Prostate gland (tissue), 2 donors: ENCODE results near the gene TACR2. TPM values are rescaled to one million over a fixed set of nuclear protein-coding genes. Genes with fewer than 3 reads are reported as not detected.
A peak's percentile ranks its signal among the peaks of the same experiment; 100 is the strongest.

ENCODE experiments used
- DNase-seq: peaks from one replicate; pipeline ENCODE4 v3.0.0-alpha.2; 2019; ENCODE audit warnings: low spot score
- H3K27ac ChIP-seq, 2 donors: fragments of 200-600 bp; sonication (generic); 2 replicates each; pipeline ENCODE4 v1.5.1; 2017 to 2019
- H3K27me3 ChIP-seq: fragments of 200-600 bp; sonication (generic); replicated peaks from 2 replicates; pipeline ENCODE4 v1.5.1; 2019; ENCODE audit not compliant: insufficient read depth
- H3K36me3 ChIP-seq, 2 donors: fragments of 200-600 bp; sonication (generic); 1 replicate in 1 of 2; 2 replicates in 1 of 2; pipeline versions ENCODE4 v1.5.1 to v1.8.1; 2017 to 2019
- H3K4me1 ChIP-seq: fragments of 200-600 bp; sonication (generic); replicated peaks from 2 replicates; pipeline ENCODE4 v1.5.1; 2019
- H3K4me3 ChIP-seq, 2 donors: fragments of 200-600 bp; sonication (generic); 2 replicates each; pipeline ENCODE4 v1.5.1; 2017 to 2019
- H3K9me3 ChIP-seq: fragments of 200-600 bp; sonication (generic); 2 replicates; pipeline ENCODE4 v1.5.1; 2017
- CTCF ChIP-seq, 4 experiments: fragments of 200-600 bp in 2 of 4; fragments of 450-650 bp in 2 of 4; sonication (generic) in 2 of 4; IDR thresholded peaks; 1 replicate in 3 of 4; 2 replicates in 1 of 4; pipeline ENCODE4 v1.5.1; 2016 to 2019; ENCODE audit warnings: antibody characterized with exemption in 4 of 4, mild to moderate bottlenecking in 2 of 4, moderate library complexity in 2 of 4
- POLR2A ChIP-seq: fragments of 450-650 bp; IDR thresholded peaks from one replicate; pipeline ENCODE4 v1.6.1; 2016; ENCODE audit warnings: antibody characterized with exemption, mild to moderate bottlenecking
- POLR2AphosphoS5 ChIP-seq: sonication (generic); formaldehyde crosslinking; IDR thresholded peaks from one replicate; pipeline ENCODE4 v1.6.1; 2017; ENCODE audit warnings: antibody characterized with exemption
- WGBS: methylation state at CpG from one replicate; pipeline ENCODE4 v1.1.5; 2018; 5-methylcytosine and 5-hydroxymethylcytosine counted together
- intact Hi-C: fragments of 100-400 bp; cut with DNase I; formaldehyde crosslinking; loops from one replicate; pipeline ENCODE4 v1.14.2; 2022
- total RNA-seq, 2 donors: library from RNA; depleted of rRNA; stranded (reverse); fragments of >200 nt; gene quantifications; one replicate each; pipeline ENCODE4 v1.1.0, GENCODE V29; 2016

TACR2 gene
- total RNA-seq, 2 donors from 2014 or later = 0.77 to 2.4 TPM

DNA sequence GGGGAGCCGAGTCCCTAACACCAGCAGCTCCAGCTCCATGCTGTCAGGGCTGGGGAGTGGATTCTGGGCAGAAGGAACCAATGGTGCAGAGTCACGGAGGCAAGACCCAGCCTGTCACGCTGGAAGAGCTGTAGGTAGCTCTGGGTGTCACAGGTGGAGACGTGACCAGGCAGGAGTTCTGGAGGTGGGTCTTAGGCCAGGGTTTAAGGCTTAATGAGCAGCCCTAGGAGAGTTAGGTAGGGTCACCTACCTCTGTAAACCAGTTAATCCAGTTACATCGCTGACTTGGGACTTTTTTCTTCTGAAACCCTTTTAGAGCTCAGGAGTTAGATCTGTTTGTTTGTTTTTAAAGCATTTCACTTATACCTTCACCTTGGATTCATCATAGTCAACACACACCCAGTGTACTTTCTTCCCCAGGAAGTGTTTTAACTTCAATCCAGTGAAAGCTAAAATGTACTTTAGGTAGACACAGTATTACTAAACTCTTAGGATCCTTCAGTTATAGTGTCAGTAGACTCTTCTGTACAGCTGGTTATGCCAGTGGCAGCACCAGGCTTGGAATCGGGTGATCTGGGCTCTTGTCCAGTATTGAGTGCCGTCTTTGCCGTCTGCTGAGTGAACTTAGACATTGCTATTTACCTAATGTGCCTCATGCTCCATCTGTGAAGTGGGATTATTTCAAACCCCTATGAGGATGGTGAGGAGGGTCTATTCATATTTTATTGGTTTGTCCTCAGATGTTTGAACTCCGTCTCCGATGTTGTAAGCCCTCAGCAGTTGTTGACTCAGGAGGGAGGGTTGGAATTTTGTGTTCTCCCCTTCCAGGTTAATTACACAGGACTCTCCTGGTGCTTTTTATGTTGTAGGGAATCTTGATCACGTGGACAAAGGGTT lies 31.0 kb downstream of the TACR2 start:
- H3K4me1 ChIP-seq = peaks cover 5% of the 10 kb centered on the region
- H3K9me3 ChIP-seq = no peaks in the 10 kb centered on the region
- H3K27me3 ChIP-seq = no peaks in the 10 kb centered on the region
- no peak overlapping the region for H3K4me3 ChIP-seq
- TF ChIP-seq POLR2AphosphoS5 (peak; percentile 63), POLR2A (peak; percentile 15), CTCF (IDR thresholded peaks at IDR 0.05) (no peak)
- DNase-seq = peak; percentile 84
- intact Hi-C loops = no loop called here
- WGBS = 39% methylated on average over 11 of the region's 11 CpGs
- H3K36me3 ChIP-seq = peaks cover 0 to 19% of the 10 kb centered on the region in 2 donors
- H3K27ac ChIP-seq = peak overlapping the region; percentile 78 to 87

GRCh38 chr10:69384320-69384719 lies 32.4 kb downstream of the TACR2 start:
- intact Hi-C loops = no loop called here
- TF ChIP-seq POLR2A (no peak), CTCF (IDR thresholded peaks at IDR 0.05) (no peak), POLR2AphosphoS5 (no peak)
- H3K4me1 ChIP-seq = no peaks in the 10 kb centered on the region
- H3K27me3 ChIP-seq = no peaks in the 10 kb centered on the region
- H3K27ac ChIP-seq = peak overlapping the region; percentile 78 to 87
- DNase-seq = no peak
- H3K36me3 ChIP-seq = peaks cover 0 to 15% of the 10 kb centered on the region in 2 donors
- no peaks in the 10 kb centered on the region for H3K9me3 ChIP-seq
- no peak overlapping the region for H3K4me3 ChIP-seq
- 78% methylated on average over 10 of the region's 10 CpGs for WGBS

DNA sequence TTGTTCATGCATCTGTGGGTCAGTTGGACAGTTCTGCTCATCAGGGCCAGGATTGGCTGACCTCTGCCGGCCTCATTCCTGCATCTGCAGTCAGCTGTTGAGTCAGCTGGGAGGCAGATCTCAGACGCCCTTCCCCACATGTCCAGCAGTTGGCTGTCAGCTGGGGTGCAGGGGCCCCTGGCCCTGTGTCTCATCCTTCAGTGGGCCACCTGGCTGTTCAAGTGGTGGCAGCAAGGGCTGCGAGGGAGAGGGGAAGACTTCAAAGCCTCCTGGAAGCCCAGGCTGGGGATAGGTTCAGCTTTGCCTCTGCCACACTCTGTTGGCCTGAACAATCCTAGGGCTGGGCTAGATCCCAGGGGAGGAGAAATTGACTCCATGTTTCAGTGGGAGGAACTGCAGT lies 33.2 kb downstream of the TACR2 start:
- no peaks in the 10 kb centered on the region for H3K27me3 ChIP-seq
- no peak for TF ChIP-seq CTCF (IDR thresholded peaks at IDR 0.05)
- no peak for TF ChIP-seq POLR2AphosphoS5
- no peak for TF ChIP-seq POLR2A
- H3K27ac ChIP-seq = peak overlapping the region; percentile 8 to 87
- no peaks in the 10 kb centered on the region for H3K4me1 ChIP-seq
- no peak overlapping the region for H3K4me3 ChIP-seq
- intact Hi-C loops = no loop called here
- no peaks in the 10 kb centered on the region for H3K9me3 ChIP-seq
- peaks cover 0 to 10% of the 10 kb centered on the region in 2 donors for H3K36me3 ChIP-seq
- DNase-seq = no peak
- 38% methylated on average over 3 of the region's 3 CpGs for WGBS

DNA sequence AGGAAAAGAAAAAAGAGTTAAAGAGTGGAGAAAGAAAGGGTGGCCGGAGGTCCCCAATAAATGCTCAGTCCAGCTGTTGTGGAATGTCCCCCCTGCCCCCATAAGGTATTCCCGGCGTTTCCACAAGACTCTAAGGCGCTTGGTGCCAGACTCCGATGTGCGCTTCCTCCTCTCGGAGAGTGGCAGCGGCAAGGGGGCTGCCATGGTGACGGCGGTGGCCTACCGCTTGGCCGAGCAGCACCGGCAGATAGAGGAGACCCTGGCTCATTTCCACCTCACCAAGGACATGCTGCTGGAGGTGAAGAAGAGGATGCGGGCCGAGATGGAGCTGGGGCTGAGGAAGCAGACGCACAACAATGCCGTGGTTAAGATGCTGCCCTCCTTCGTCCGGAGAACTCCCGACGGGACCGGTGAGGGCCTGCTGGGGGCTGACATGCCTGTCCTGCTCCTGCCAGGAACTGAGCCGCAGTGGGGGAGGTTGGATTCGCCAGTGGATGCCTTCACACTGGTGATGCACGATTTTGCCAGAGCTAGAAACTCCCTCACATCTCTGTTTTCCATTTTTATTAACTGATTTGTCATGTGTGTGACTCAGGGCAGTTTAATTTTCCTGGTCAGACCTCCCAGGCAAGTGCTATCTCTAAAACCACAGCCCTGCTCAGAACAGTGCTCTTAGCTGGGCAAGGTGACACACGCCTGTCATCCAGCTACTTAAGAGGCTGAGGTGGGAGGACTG lies 34.2 kb downstream of the TACR2 start:
- H3K27ac ChIP-seq = peak overlapping the region; percentile 8 to 87
- H3K4me1 ChIP-seq = no peaks in the 10 kb centered on the region
- no peak for DNase-seq
- 87% methylated on average over 26 of the region's 26 CpGs for WGBS
- no peaks in the 10 kb centered on the region for H3K9me3 ChIP-seq
- peaks cover 0 to 10% of the 10 kb centered on the region in 2 donors for H3K36me3 ChIP-seq
- H3K27me3 ChIP-seq = no peaks in the 10 kb centered on the region
- TF ChIP-seq POLR2AphosphoS5 = no peak
- H3K4me3 ChIP-seq = no peak overlapping the region
- intact Hi-C loops = no loop called here

DNA sequence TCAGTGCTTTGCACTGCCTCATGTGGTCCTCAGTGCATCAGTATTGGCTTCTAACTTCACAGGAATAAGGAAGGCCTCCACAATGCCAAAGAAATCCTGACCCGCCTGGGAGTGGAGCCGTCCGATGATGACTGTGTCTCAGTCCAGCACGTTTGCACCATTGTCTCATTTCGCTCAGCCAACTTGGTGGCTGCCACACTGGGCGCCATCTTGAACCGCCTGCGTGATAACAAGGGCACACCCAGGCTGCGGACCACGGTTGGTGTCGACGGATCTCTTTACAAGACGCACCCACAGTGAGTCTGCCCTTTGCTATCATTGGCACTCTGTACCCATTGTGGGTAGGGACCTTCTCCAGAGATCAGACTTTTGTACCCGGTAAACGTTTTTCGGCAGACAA lies 36.9 kb downstream of the TACR2 start:
- H3K36me3 ChIP-seq = peaks cover 5 to 7% of the 10 kb centered on the region in 2 donors
- no peak overlapping the region for H3K4me3 ChIP-seq
- peaks cover 15% of the 10 kb centered on the region for H3K4me1 ChIP-seq
- no peaks in the 10 kb centered on the region for H3K27me3 ChIP-seq
- no peak for TF ChIP-seq POLR2AphosphoS5
- TF ChIP-seq POLR2A = no peak
- TF ChIP-seq CTCF (IDR thresholded peaks at IDR 0.05) = no peak
- 93% methylated on average over 16 of the region's 16 CpGs for whole genome bisulfite sequencing
- intact Hi-C loops = loop anchor here (5.0 kb wide), 2 partner anchors 47 to 62 kb away; no protein-coding TSS in a partner anchor
- DNase-seq = no peak
- no peaks in the 10 kb centered on the region for H3K9me3 ChIP-seq
- no peak overlapping the region for H3K27ac ChIP-seq
